Naive B cell (primary cell): ENCODE results near the gene CEP95. TPM values are rescaled to one million over a fixed set of nuclear protein-coding genes. Genes with fewer than 3 reads are reported as not detected.

Experiments used
- ATAC-seq, 2 donors: fragments of 150-1000 bp; cut with Tn5 transposase; 2 replicates each; pipeline ENCODE4 v1.10.0; 2021; ENCODE audit warnings: low read depth in 2 of 2, mild to moderate bottlenecking in 2 of 2, moderate library complexity in 2 of 2
- DNase-seq: peaks from one replicate; pipeline ENCODE4 v3.0.0; 2022
- H3K27ac Mint-ChIP-seq, 6 donors: one replicate each; pipeline ENCODE4 v1.8.0; 2020 to 2022; ENCODE audit warnings: mild to moderate bottlenecking in 6 of 6, mixed read lengths in 6 of 6, moderate library complexity in 5 of 6, inconsistent platforms in 2 of 6
- H3K27me3 Mint-ChIP-seq, 3 donors: one replicate each; pipeline ENCODE4 v1.8.0; 2021 to 2022; ENCODE audit warnings: mixed read lengths in 3 of 3, mild to moderate bottlenecking in 1 of 3
- H3K36me3 Mint-ChIP-seq, 2 donors: one replicate each; pipeline ENCODE4 v1.8.0; 2020 to 2022; ENCODE audit warnings: mixed read lengths in 2 of 2, inconsistent platforms in 1 of 2, mild to moderate bottlenecking in 1 of 2
- H3K4me1 Mint-ChIP-seq, 3 donors: one replicate each; pipeline ENCODE4 v1.8.0; 2020 to 2022; ENCODE audit warnings: mixed read lengths in 3 of 3, inconsistent platforms in 1 of 3, mild to moderate bottlenecking in 1 of 3, moderate library complexity in 1 of 3
- H3K4me3 Mint-ChIP-seq, 8 donors: one replicate each; pipeline ENCODE4 v1.8.0; 2020 to 2022; ENCODE audit warnings: mild to moderate bottlenecking in 8 of 8, mixed read lengths in 8 of 8, moderate library complexity in 8 of 8, inconsistent platforms in 2 of 8
- H3K9me3 Mint-ChIP-seq, 7 donors: one replicate each; pipeline ENCODE4 v1.8.0; 2020 to 2022; ENCODE audit warnings: mixed read lengths in 7 of 7, mild to moderate bottlenecking in 5 of 7, inconsistent platforms in 2 of 7, moderate library complexity in 1 of 7
- polyA plus RNA-seq, 6 donors: library from polyadenylated mRNA; unstranded; fragments of 300-500 nt; fragmentation: Illumina TruSeq; gene quantifications; one replicate each; pipeline ENCODE4 v1.2.3, GENCODE V29; 2021; ENCODE audit warnings: low read depth in 6 of 6

The CEP95 gene
- polyA plus RNA-seq, 6 donors from 2014 or later = 11.8 to 21.2 (median 14.7) TPM

- peaks cover 18 to 39% of the 10 kb centered on the region in 2 donors for H3K36me3 Mint-ChIP-seq
- DNase-seq (no peak), ATAC-seq (no peak)
- no peaks in the 10 kb centered on the region for H3K27me3 Mint-ChIP-seq
- H3K4me3 Mint-ChIP-seq = no peak overlapping the region
- H3K27ac Mint-ChIP-seq = peak overlapping the region in 1 of 6 donors; percentile 50
- no peaks in the 10 kb centered on the region for H3K4me1 Mint-ChIP-seq
- no peaks in the 10 kb centered on the region for H3K9me3 Mint-ChIP-seq
Observed at GRCh38 chr17:64535357-64535756, 28.6 kb downstream of the CEP95 start.

GRCh38 chr17:64536913-64537312, 30.1 kb downstream of the CEP95 start:
- DNase-seq (no peak), ATAC-seq (no peak)
- H3K4me3 Mint-ChIP-seq = no peak overlapping the region
- H3K4me1 Mint-ChIP-seq = no peaks in the 10 kb centered on the region
- no peaks in the 10 kb centered on the region for H3K9me3 Mint-ChIP-seq
- no peak overlapping the region for H3K27ac Mint-ChIP-seq
- H3K27me3 Mint-ChIP-seq = no peaks in the 10 kb centered on the region
- peaks cover 8 to 29% of the 10 kb centered on the region in 2 donors for H3K36me3 Mint-ChIP-seq

GRCh38 chr17:64537488-64537887, 30.7 kb downstream of the CEP95 start:
- Mint-ChIP-seq H3K27me3 (no peaks in the 10 kb centered on the region), H3K4me1 (no peaks in the 10 kb centered on the region), H3K9me3 (no peaks in the 10 kb centered on the region), H3K4me3 (no peak overlapping the region), H3K27ac (no peak overlapping the region), H3K36me3 (peaks cover 5 to 29% of the 10 kb centered on the region in 2 donors)
- no peak for ATAC-seq
- no peak for DNase-seq

- Mint-ChIP-seq H3K27me3 (no peaks in the 10 kb centered on the region), H3K36me3 (peaks cover 0 to 29% of the 10 kb centered on the region in 2 donors), H3K4me1 (no peaks in the 10 kb centered on the region), H3K27ac (peak overlapping the region in 4 of 6 donors; percentile 2 to 59 (median 31)), H3K9me3 (no peaks in the 10 kb centered on the region), H3K4me3 (no peak overlapping the region)
- ATAC-seq (no peak), DNase-seq (no peak)
Observed at GRCh38 chr17:64538508-64539130, 31.8 kb downstream of the CEP95 start.

- no peak overlapping the region for H3K27ac Mint-ChIP-seq
- no peaks in the 10 kb centered on the region for H3K4me1 Mint-ChIP-seq
- H3K36me3 Mint-ChIP-seq = peaks cover 0 to 16% of the 10 kb centered on the region in 2 donors
- ATAC-seq = no peak
- no peak overlapping the region for H3K4me3 Mint-ChIP-seq
- H3K27me3 Mint-ChIP-seq = no peaks in the 10 kb centered on the region
- H3K9me3 Mint-ChIP-seq = no peaks in the 10 kb centered on the region
- DNase-seq = no peak
Observed at GRCh38 chr17:64540118-64540776, 33.5 kb downstream of the CEP95 start.

- ATAC-seq = no peak
- Mint-ChIP-seq H3K36me3 (no peaks in the 10 kb centered on the region), H3K4me3 (no peak overlapping the region)
Observed at GRCh38 chr17:64544742-64545141, 38.0 kb downstream of the CEP95 start.

GRCh38 chr17:64546716-64547115, 39.9 kb downstream of the CEP95 start:
- no peak for DNase-seq
- ATAC-seq = no peak
- Mint-ChIP-seq H3K9me3 (no peaks in the 10 kb centered on the region), H3K4me3 (no peak overlapping the region), H3K4me1 (no peaks in the 10 kb centered on the region), H3K27me3 (no peaks in the 10 kb centered on the region), H3K27ac (peak overlapping the region in 1 of 6 donors; percentile 3), H3K36me3 (no peaks in the 10 kb centered on the region)

More at GRCh38 chr17:64544742-64545141, 38.0 kb downstream of the CEP95 start:
- Mint-ChIP-seq H3K9me3 (no peaks in the 10 kb centered on the region), H3K4me1 (no peaks in the 10 kb centered on the region), H3K27me3 (no peaks in the 10 kb centered on the region), H3K27ac (peak overlapping the region in 1 of 6 donors; percentile 16)
- DNase-seq = no peak

GRCh38 chr17:64547319-64547718, 40.5 kb downstream of the CEP95 start:
- no peaks in the 10 kb centered on the region for H3K27me3 Mint-ChIP-seq
- H3K9me3 Mint-ChIP-seq = no peaks in the 10 kb centered on the region
- H3K4me1 Mint-ChIP-seq = no peaks in the 10 kb centered on the region
- H3K36me3 Mint-ChIP-seq = no peaks in the 10 kb centered on the region
- DNase-seq = no peak
- no peak overlapping the region for H3K4me3 Mint-ChIP-seq
- H3K27ac Mint-ChIP-seq = no peak overlapping the region
- no peak for ATAC-seq

- H3K36me3 Mint-ChIP-seq = peaks cover 5 to 13% of the 10 kb centered on the region in 2 donors
- no peaks in the 10 kb centered on the region for H3K9me3 Mint-ChIP-seq
- no peaks in the 10 kb centered on the region for H3K4me1 Mint-ChIP-seq
- peak overlapping the region in 1 of 6 donors; percentile 26 for H3K27ac Mint-ChIP-seq
- H3K27me3 Mint-ChIP-seq = no peaks in the 10 kb centered on the region
- no peak overlapping the region for H3K4me3 Mint-ChIP-seq
- DNase-seq (no peak), ATAC-seq (no peak)
Observed at GRCh38 chr17:64551461-64551860, 44.7 kb downstream of the CEP95 start.

GRCh38 chr17:64554028-64554637, 47.4 kb downstream of the CEP95 start:
- Mint-ChIP-seq H3K27me3 (no peaks in the 10 kb centered on the region), H3K4me3 (no peak overlapping the region), H3K4me1 (no peaks in the 10 kb centered on the region), H3K36me3 (peaks cover 8 to 14% of the 10 kb centered on the region in 2 donors), H3K9me3 (no peaks in the 10 kb centered on the region), H3K27ac (peak overlapping the region in 1 of 6 donors; percentile 82)
- ATAC-seq (no peak), DNase-seq (no peak)

- Mint-ChIP-seq H3K4me1 (no peaks in the 10 kb centered on the region), H3K4me3 (no peak overlapping the region), H3K9me3 (no peaks in the 10 kb centered on the region), H3K36me3 (peaks cover 8 to 14% of the 10 kb centered on the region in 2 donors), H3K27me3 (no peaks in the 10 kb centered on the region), H3K27ac (no peak overlapping the region)
- DNase-seq (no peak), ATAC-seq (no peak)
Observed at GRCh38 chr17:64555281-64555680, 48.5 kb downstream of the CEP95 start.

- Mint-ChIP-seq H3K4me1 (no peaks in the 10 kb centered on the region), H3K27ac (peak overlapping the region in 2 of 6 donors; percentile 22 to 36), H3K27me3 (no peaks in the 10 kb centered on the region), H3K9me3 (no peaks in the 10 kb centered on the region), H3K36me3 (peaks cover 0 to 20% of the 10 kb centered on the region in 2 donors), H3K4me3 (no peak overlapping the region)
- no peak for DNase-seq
- ATAC-seq = no peak
Observed at GRCh38 chr17:64564098-64564497, 57.3 kb downstream of the CEP95 start.

GRCh38 chr17:64565563-64565962, 58.8 kb downstream of the CEP95 start:
- no peak overlapping the region for H3K27ac Mint-ChIP-seq
- H3K4me1 Mint-ChIP-seq = no peaks in the 10 kb centered on the region
- no peak for ATAC-seq
- DNase-seq = no peak
- H3K4me3 Mint-ChIP-seq = no peak overlapping the region
- H3K27me3 Mint-ChIP-seq = no peaks in the 10 kb centered on the region
- H3K36me3 Mint-ChIP-seq = peaks cover 0 to 20% of the 10 kb centered on the region in 2 donors
- H3K9me3 Mint-ChIP-seq = no peaks in the 10 kb centered on the region

GRCh38 chr17:64571746-64572145, 65.0 kb downstream of the CEP95 start:
- Mint-ChIP-seq H3K27me3 (no peaks in the 10 kb centered on the region), H3K9me3 (no peaks in the 10 kb centered on the region), H3K36me3 (peaks cover 0 to 10% of the 10 kb centered on the region in 2 donors), H3K4me1 (no peaks in the 10 kb centered on the region), H3K4me3 (no peak overlapping the region), H3K27ac (peak overlapping the region in 1 of 6 donors; percentile 26)
- DNase-seq (no peak), ATAC-seq (no peak)
